Esophagus squamous epithelium (tissue), 5 donors: Measurements from ENCODE around the gene TMA16. TPM values are rescaled to one million over a fixed set of nuclear protein-coding genes. Genes with fewer than 3 reads are reported as not detected.

Source experiments
- DNase-seq: peaks from one replicate; lab custom pipeline; 2025; lab: John Stamatoyannopoulos, UW
- H3K27ac ChIP-seq, 4 donors: fragments of 200-600 bp; sonication (generic); one replicate each; pipeline ENCODE4 v1.5.1; 2016 to 2019; ENCODE audit warnings: mild to moderate bottlenecking in 1 of 4
- H3K27me3 ChIP-seq, 4 donors: fragments of 200-600 bp; sonication (generic); 1 replicate in 3 of 4; 2 replicates in 1 of 4; pipeline versions ENCODE4 v1.5.1 to v1.6.0; 2017 to 2021; ENCODE audit warnings: antibody characterized with exemption in 1 of 4
- H3K36me3 ChIP-seq, 3 donors: fragments of 200-600 bp; sonication (generic); one replicate each; pipeline ENCODE4 v1.5.1; 2016 to 2019
- H3K4me1 ChIP-seq, 3 donors: fragments of 200-600 bp; sonication (generic); one replicate each; pipeline ENCODE4 v1.5.1; 2017 to 2019
- H3K4me3 ChIP-seq, 4 donors: fragments of 200-600 bp; sonication (generic); 1 replicate in 3 of 4; 2 replicates in 1 of 4; pipeline ENCODE4 v1.5.1; 2016 to 2019; ENCODE audit warnings: mild to moderate bottlenecking in 2 of 4, moderate library complexity in 1 of 4
- H3K9me3 ChIP-seq, 3 donors: fragments of 200-600 bp; sonication (generic); one replicate each; pipeline ENCODE4 v1.5.1; 2016 to 2019
- POLR2A ChIP-seq, 4 donors: fragments of 450-650 bp; IDR thresholded peaks; one replicate each; pipeline ENCODE4 v1.6.1; 2017; ENCODE audit warnings: antibody characterized with exemption in 4 of 4, mild to moderate bottlenecking in 4 of 4, moderate library complexity in 3 of 4
- WGBS, 2 donors: methylation state at CpG; one replicate each; pipeline ENCODE4 v1.1.5; 2018; 5-methylcytosine and 5-hydroxymethylcytosine counted together
- intact Hi-C: fragments of 100-400 bp; cut with DNase I; formaldehyde crosslinking; loops from one replicate; pipeline ENCODE4 v1.15.0; 2022
- total RNA-seq, 4 donors: library from RNA; depleted of rRNA; stranded (reverse); fragments of >200 nt; gene quantifications; one replicate each; pipeline ENCODE4 v1.1.0, GENCODE V29; 2016
- TF ChIP-seq, protein P1 (sequence below), 6 experiments: fragments of 450-650 bp in 4 of 6; fragments of 200-600 bp in 2 of 6; sonication (generic) in 2 of 6; IDR thresholded peaks; one replicate each; pipeline ENCODE4 v1.5.1; 2016 to 2019; ENCODE audit warnings: antibody characterized with exemption in 6 of 6, mild to moderate bottlenecking in 4 of 6, moderate library complexity in 4 of 6
- donor health status: DM: yes; HTN: yes; CAD: no.

TMA16 gene
- total RNA-seq, 4 donors from 2014 or later, result 17.4 to 34.0 (median 23.0) TPM

DNA sequence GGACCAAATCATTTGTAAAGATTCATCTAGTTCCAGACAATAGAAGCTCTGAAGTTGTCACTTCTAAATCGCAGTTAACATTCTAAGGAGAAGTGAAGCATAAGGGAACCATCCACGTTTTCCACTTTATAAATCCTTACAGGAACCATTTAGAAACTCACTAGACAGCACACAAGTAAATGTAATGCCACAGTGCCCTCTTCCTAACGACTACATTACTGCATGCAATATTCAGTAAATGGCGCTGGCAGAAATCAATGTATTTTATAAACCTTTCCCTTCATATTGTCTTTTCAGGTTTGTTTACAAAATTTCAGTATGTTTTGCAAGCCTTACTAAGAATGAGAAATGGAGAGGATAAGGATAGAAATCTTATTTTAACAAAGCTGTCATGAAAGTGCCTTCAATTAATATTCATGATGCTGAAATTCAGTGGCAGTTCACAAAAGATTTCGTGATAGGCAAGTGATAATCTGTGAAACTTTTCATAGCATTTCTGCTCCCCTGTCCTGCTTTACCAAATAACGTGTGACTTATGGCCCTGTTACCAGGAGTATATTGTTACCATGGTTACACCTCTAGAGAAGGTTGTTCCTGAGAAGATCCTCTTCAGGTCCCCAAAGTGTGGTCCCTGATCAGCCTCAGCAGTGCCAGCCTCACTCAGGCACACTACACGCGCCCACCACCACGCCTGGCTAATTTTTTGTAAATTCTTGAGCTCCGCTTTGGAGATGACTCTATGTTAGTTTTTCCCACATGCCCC, 54.2 kb downstream of the TMA16 start:
- no peaks in the 10 kb centered on the region for H3K36me3 ChIP-seq
- TF ChIP-seq POLR2A (IDR thresholded peaks at IDR 0.05), result no peak
- TF ChIP-seq, protein P1, sequence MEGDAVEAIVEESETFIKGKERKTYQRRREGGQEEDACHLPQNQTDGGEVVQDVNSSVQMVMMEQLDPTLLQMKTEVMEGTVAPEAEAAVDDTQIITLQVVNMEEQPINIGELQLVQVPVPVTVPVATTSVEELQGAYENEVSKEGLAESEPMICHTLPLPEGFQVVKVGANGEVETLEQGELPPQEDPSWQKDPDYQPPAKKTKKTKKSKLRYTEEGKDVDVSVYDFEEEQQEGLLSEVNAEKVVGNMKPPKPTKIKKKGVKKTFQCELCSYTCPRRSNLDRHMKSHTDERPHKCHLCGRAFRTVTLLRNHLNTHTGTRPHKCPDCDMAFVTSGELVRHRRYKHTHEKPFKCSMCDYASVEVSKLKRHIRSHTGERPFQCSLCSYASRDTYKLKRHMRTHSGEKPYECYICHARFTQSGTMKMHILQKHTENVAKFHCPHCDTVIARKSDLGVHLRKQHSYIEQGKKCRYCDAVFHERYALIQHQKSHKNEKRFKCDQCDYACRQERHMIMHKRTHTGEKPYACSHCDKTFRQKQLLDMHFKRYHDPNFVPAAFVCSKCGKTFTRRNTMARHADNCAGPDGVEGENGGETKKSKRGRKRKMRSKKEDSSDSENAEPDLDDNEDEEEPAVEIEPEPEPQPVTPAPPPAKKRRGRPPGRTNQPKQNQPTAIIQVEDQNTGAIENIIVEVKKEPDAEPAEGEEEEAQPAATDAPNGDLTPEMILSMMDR (IDR thresholded peaks at IDR 0.05), result peak; percentile 30 to 69 (median 56)
- WGBS, 2 donors, result 49% methylated on average over 10 of the region's 10 CpGs
- DNase-seq, result no peak
- no peaks in the 10 kb centered on the region for H3K27me3 ChIP-seq
- no peak overlapping the region for H3K27ac ChIP-seq
- H3K9me3 ChIP-seq, result no peaks in the 10 kb centered on the region
- intact Hi-C loops, result loop anchor here (10.0 kb wide), 1 partner anchor 64 kb away; no protein-coding TSS in a partner anchor
- H3K4me1 ChIP-seq, result peaks cover 5 to 24% (median 6%) of the 10 kb centered on the region in 3 donors
- H3K4me3 ChIP-seq, result no peak overlapping the region

GRCh38 chr4:163550869-163551267, 56.4 kb downstream of the TMA16 start:
- intact Hi-C loops, result loop anchor here (10.0 kb wide), 1 partner anchor 1194 kb away; no protein-coding TSS in a partner anchor
- WGBS, 2 donors, result 46 to 48% methylated on average over 6 of the region's 6 CpGs
- no peak overlapping the region for H3K4me3 ChIP-seq
- peaks cover 5 to 15% (median 6%) of the 10 kb centered on the region in 3 donors for H3K4me1 ChIP-seq
- no peaks in the 10 kb centered on the region for H3K36me3 ChIP-seq
- TF ChIP-seq, protein P1 (IDR thresholded peaks at IDR 0.05), result no peak
- no peak for TF ChIP-seq POLR2A (IDR thresholded peaks at IDR 0.05)
- no peaks in the 10 kb centered on the region for H3K9me3 ChIP-seq
- DNase-seq, result no peak
- no peaks in the 10 kb centered on the region for H3K27me3 ChIP-seq
- H3K27ac ChIP-seq, result no peak overlapping the region

DNA sequence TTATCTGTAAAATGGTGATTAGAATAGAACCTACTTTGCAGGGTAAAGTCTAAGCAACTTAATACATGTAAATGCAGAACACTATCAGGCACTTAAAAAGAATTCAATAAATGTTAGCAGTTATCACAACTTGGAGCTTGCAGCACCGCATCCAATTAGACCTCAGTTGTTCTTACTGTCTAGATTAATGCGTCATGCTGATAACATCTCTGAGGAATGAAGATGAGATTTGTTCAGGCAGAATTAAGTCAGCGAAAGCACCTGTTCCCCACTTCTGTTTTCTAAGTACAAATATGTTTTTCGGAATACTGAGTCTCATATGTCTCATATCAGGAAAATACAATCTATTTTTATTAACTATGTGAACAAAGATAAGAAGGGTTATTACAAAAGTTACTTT, 58.7 kb downstream of the TMA16 start:
- Histone ChIP-seq H3K27ac (no peak overlapping the region), H3K9me3 (no peaks in the 10 kb centered on the region), H3K27me3 (no peaks in the 10 kb centered on the region), H3K36me3 (no peaks in the 10 kb centered on the region), H3K4me1 (peaks cover 5 to 15% (median 6%) of the 10 kb centered on the region in 3 donors), H3K4me3 (no peak overlapping the region)
- intact Hi-C loops, result loop anchor here (10.0 kb wide), 1 partner anchor 1192 kb away; no protein-coding TSS in a partner anchor
- TF ChIP-seq POLR2A (IDR thresholded peaks at IDR 0.05), result no peak
- TF ChIP-seq, protein P1 (IDR thresholded peaks at IDR 0.05), result no peak
- 79 to 84% methylated on average over 4 of the region's 4 CpGs for WGBS, 2 donors
- no peak for DNase-seq

DNA sequence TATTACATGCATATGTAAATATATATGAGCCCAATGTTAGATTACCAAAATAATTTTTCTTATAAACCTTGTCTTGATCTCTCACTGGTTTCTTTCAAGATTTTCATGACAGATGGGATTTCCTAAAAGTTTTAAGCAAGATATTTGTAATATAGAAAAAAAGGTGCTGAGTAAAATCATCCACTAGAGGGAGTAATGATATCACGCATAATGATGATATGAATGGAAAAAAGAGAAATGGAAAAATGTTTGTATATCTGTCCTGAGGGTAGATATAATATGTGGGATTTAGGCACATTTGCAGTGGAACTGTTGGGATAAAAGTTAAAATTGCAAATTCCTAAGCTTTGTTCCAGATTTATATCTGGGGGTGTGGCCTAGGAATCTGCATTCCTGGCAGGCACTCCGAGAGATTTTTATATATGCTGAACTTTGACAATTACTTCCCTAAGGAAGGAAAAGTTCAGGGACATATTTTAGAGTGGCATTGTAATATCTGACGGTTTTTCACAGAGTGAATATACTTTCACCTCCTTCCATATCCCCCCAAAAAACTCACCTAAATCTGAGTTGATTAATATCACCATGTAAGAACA, 60.5 kb downstream of the TMA16 start:
- TF ChIP-seq POLR2A (IDR thresholded peaks at IDR 0.05), result no peak
- TF ChIP-seq, protein P1 (IDR thresholded peaks at IDR 0.05), result peak; percentile 29 to 77 (median 67)
- no peaks in the 10 kb centered on the region for H3K9me3 ChIP-seq
- no peaks in the 10 kb centered on the region for H3K27me3 ChIP-seq
- peaks cover 5 to 13% (median 6%) of the 10 kb centered on the region in 3 donors for H3K4me1 ChIP-seq
- intact Hi-C loops, result loop anchor here (10.0 kb wide), 1 partner anchor 1190 kb away; no protein-coding TSS in a partner anchor
- H3K36me3 ChIP-seq, result no peaks in the 10 kb centered on the region
- no peak for DNase-seq
- H3K27ac ChIP-seq, result no peak overlapping the region
- 24 to 28% methylated on average over 3 of the region's 3 CpGs for WGBS, 2 donors
- no peak overlapping the region for H3K4me3 ChIP-seq

DNA sequence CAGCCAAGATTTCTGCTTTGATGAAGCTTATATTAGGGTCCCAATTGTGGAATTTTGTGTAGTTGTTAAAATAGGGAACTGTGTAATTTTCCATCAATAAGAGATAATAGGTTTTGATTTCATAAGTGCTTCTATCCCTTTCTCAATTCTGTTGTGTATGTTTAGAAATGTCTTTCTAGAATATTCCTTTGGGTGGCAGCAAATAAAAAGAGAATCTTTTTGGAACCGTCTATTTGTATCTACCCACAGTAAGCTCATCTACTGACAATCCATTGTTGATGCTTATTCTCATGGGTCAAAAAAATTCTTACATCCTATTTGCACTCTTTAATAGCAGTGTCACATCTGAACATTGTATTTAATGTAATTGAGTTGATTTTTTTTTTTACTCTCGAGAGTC, 61.7 kb downstream of the TMA16 start:
- WGBS, 2 donors, result 28 to 36% methylated on average over 2 of the region's 2 CpGs
- Histone ChIP-seq H3K36me3 (no peaks in the 10 kb centered on the region), H3K9me3 (no peaks in the 10 kb centered on the region), H3K4me1 (peaks cover 0 to 3% (median 0%) of the 10 kb centered on the region in 3 donors), H3K4me3 (no peak overlapping the region), H3K27ac (no peak overlapping the region), H3K27me3 (no peaks in the 10 kb centered on the region)
- no peak for TF ChIP-seq POLR2A (IDR thresholded peaks at IDR 0.05)
- TF ChIP-seq, protein P1 (IDR thresholded peaks at IDR 0.05), result peak in 1 of 6 experiments; percentile 19
- DNase-seq, result no peak
- intact Hi-C loops, result loop anchor here (10.0 kb wide), 1 partner anchor 1189 kb away; no protein-coding TSS in a partner anchor
